ENCODE data around the gene CCDC54. TPM values are rescaled to one million over a fixed set of nuclear protein-coding genes. Genes with fewer than 3 reads are reported as not detected.
"Not testable (repeated sequence)": the region's sequence is repeated elsewhere in the genome, so short reads cannot be mapped to it uniquely, and the experiment has no call there.

Gene CCDC54
- total RNA-seq, result not detected in 2 replicates

- no peaks in the 10 kb centered on the region for H3K4me1 Mint-ChIP-seq (ENCODE audit: low read depth)
- H3K9me3 Mint-ChIP-seq, result no peaks in the 10 kb centered on the region
- no peak within 1 kb of the TSS for H3K4me3 Mint-ChIP-seq (ENCODE audit: low read depth)
- H3K36me3 Mint-ChIP-seq (ENCODE audit: low read depth), result no peaks in the 10 kb centered on the region
- intact Hi-C loops (cut with micrococcal nuclease), result no loop called here
- no peak for DNase-seq (ENCODE audit: low spot score)
- no peak within 1 kb of the TSS for H3K27ac Mint-ChIP-seq
- peaks cover 22% of the 10 kb centered on the region for H3K27me3 Mint-ChIP-seq (ENCODE audit: low read depth)
These were observed at the start of gene CCDC54 for GRCh38 chr3:107377151-107377550. Gene CCDC54, plus strand, starts transcription at chr3:107377439. Its CDS starts 149 bp downstream, at chr3:107377588.

GRCh38 chr3:107328069-107328468 lies 49.2 kb upstream of the CCDC54 start:
- no peaks in the 10 kb centered on the region for H3K36me3 Mint-ChIP-seq (ENCODE audit: low read depth)
- intact Hi-C loops (cut with micrococcal nuclease), result no loop called here
- no peak for DNase-seq (ENCODE audit: low spot score)
- no peaks in the 10 kb centered on the region for H3K27me3 Mint-ChIP-seq (ENCODE audit: low read depth)
- no peaks in the 10 kb centered on the region for H3K4me1 Mint-ChIP-seq (ENCODE audit: low read depth)
- H3K4me3 Mint-ChIP-seq (ENCODE audit: low read depth), result no peak overlapping the region
- no peaks in the 10 kb centered on the region for H3K9me3 Mint-ChIP-seq
- no peak overlapping the region for H3K27ac Mint-ChIP-seq

- intact Hi-C loops (cut with micrococcal nuclease), result no loop called here
- H3K9me3 Mint-ChIP-seq, result no peaks in the 10 kb centered on the region
- H3K36me3 Mint-ChIP-seq (ENCODE audit: low read depth), result no peaks in the 10 kb centered on the region
- no peak for DNase-seq (ENCODE audit: low spot score)
- H3K4me3 Mint-ChIP-seq (ENCODE audit: low read depth), result no peak overlapping the region
- no peaks in the 10 kb centered on the region for H3K27me3 Mint-ChIP-seq (ENCODE audit: low read depth)
- no peak overlapping the region for H3K27ac Mint-ChIP-seq
- no peaks in the 10 kb centered on the region for H3K4me1 Mint-ChIP-seq (ENCODE audit: low read depth)
These were observed 48.2 kb upstream of the CCDC54 start for GRCh38 chr3:107329088-107329487.

DNA sequence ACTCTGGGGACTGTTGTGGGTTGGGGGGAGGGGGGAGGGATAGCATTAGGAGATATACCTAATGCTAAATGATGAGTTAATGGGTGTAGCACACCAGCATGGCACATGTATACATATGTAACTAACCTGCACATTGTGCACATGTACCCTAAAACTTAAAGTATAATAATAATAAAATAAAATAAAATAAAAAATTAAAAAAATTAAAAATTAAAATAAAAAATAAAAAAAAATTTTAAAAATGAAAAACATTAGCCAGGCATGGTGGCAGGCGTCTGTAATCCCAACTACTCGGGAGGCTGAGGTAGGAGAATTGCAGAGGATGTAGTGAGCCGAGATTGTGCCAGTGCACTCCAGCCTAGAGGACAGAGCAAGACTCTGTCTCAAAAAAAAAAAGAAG lies 37.5 kb upstream of the CCDC54 start:
- intact Hi-C loops (cut with micrococcal nuclease); H3K4me1 Mint-ChIP-seq (ENCODE audit: low read depth); H3K9me3 Mint-ChIP-seq; H3K27ac Mint-ChIP-seq; H3K36me3 Mint-ChIP-seq (ENCODE audit: low read depth); H3K27me3 Mint-ChIP-seq (ENCODE audit: low read depth); DNase-seq (ENCODE audit: low spot score); H3K4me3 Mint-ChIP-seq (ENCODE audit: low read depth): not testable (repeated sequence)

- Mint-ChIP-seq H3K4me3 (ENCODE audit: low read depth) (no peak overlapping the region), H3K36me3 (ENCODE audit: low read depth) (no peaks in the 10 kb centered on the region), H3K27me3 (ENCODE audit: low read depth) (peaks cover 2% of the 10 kb centered on the region), H3K9me3 (no peaks in the 10 kb centered on the region), H3K4me1 (ENCODE audit: low read depth) (no peaks in the 10 kb centered on the region), H3K27ac (no peak overlapping the region)
- DNase-seq (ENCODE audit: low spot score), result no peak
- intact Hi-C loops (cut with micrococcal nuclease), result no loop called here
These were observed 32.5 kb upstream of the CCDC54 start for GRCh38 chr3:107344722-107345121.

- no peak overlapping the region for H3K4me3 Mint-ChIP-seq (ENCODE audit: low read depth)
- DNase-seq (ENCODE audit: low spot score), result no peak
- intact Hi-C loops (cut with micrococcal nuclease), result no loop called here
- no peaks in the 10 kb centered on the region for H3K36me3 Mint-ChIP-seq (ENCODE audit: low read depth)
- no peak overlapping the region for H3K27ac Mint-ChIP-seq
- no peaks in the 10 kb centered on the region for H3K4me1 Mint-ChIP-seq (ENCODE audit: low read depth)
- H3K9me3 Mint-ChIP-seq, result no peaks in the 10 kb centered on the region
- H3K27me3 Mint-ChIP-seq (ENCODE audit: low read depth), result peaks cover 4% of the 10 kb centered on the region
These were observed 31.3 kb upstream of the CCDC54 start for GRCh38 chr3:107345822-107346405.

DNA sequence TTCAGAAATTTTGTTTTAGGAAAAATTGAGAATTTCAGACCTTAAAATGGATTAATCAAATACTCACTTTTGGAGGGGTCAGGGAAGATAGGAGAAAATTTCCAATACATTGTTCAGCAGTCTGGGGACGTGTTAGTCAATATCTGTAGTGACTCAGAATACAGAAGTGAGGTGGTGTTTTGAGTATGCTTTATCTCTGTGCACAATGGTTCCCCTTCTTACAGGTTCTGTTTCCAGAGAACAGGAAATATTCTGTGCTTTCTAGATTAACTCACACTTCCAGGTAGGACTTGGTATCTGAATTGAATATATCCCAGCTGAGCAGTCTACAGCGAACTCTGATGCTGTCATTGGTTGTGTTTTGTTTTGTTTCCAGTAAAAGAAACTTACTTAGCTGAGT lies 30.7 kb upstream of the CCDC54 start:
- peaks cover 6% of the 10 kb centered on the region for H3K27me3 Mint-ChIP-seq (ENCODE audit: low read depth)
- no peaks in the 10 kb centered on the region for H3K36me3 Mint-ChIP-seq (ENCODE audit: low read depth)
- no peaks in the 10 kb centered on the region for H3K9me3 Mint-ChIP-seq
- DNase-seq (ENCODE audit: low spot score), result no peak
- H3K4me1 Mint-ChIP-seq (ENCODE audit: low read depth), result no peaks in the 10 kb centered on the region
- H3K27ac Mint-ChIP-seq, result no peak overlapping the region
- intact Hi-C loops (cut with micrococcal nuclease), result no loop called here
- no peak overlapping the region for H3K4me3 Mint-ChIP-seq (ENCODE audit: low read depth)

DNA sequence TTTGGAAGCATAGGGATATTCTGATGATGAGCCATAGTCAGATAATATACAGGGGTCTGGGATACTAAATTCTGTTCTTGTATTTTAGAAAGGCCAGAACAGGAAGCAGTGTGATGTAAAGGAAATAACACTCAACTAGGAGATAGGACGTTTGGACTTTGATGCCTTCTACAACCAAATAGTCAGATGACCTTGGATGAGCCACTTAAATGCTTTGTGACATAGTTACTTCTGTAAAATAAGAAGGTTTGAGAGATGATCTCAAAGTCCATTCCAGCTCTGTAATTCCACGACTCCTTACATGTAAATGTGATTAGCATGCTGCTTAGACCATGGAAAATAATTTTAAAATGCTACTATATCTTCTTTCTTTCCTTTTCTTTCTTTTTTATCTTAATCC lies 29.5 kb upstream of the CCDC54 start:
- H3K4me1 Mint-ChIP-seq (ENCODE audit: low read depth), result no peaks in the 10 kb centered on the region
- H3K36me3 Mint-ChIP-seq (ENCODE audit: low read depth), result no peaks in the 10 kb centered on the region
- no peak overlapping the region for H3K27ac Mint-ChIP-seq
- H3K9me3 Mint-ChIP-seq, result no peaks in the 10 kb centered on the region
- no peak for DNase-seq (ENCODE audit: low spot score)
- intact Hi-C loops (cut with micrococcal nuclease), result no loop called here
- H3K27me3 Mint-ChIP-seq (ENCODE audit: low read depth), result peaks cover 6% of the 10 kb centered on the region
- H3K4me3 Mint-ChIP-seq (ENCODE audit: low read depth), result no peak overlapping the region

DNA sequence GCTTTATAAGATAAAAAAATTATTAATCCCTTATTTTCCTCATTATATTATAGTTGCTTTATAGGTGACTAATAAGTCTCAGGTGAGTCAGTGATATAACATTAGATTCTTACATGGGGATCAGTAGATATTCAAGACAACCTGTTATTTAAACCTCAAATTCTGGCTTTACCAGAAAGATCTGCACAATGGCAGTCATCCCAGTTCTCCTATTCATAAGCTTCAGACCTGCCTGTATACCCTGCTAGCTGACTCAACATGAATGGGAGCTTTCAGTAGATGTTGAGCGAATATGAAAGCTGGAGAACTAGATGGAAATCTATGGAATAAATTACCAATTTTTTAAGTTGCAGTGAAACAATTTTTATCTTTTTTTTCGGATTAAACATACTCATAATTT lies 20.5 kb upstream of the CCDC54 start:
- no peaks in the 10 kb centered on the region for H3K4me1 Mint-ChIP-seq (ENCODE audit: low read depth)
- no peak overlapping the region for H3K4me3 Mint-ChIP-seq (ENCODE audit: low read depth)
- H3K9me3 Mint-ChIP-seq, result no peaks in the 10 kb centered on the region
- peaks cover 2% of the 10 kb centered on the region for H3K27me3 Mint-ChIP-seq (ENCODE audit: low read depth)
- intact Hi-C loops (cut with micrococcal nuclease), result no loop called here
- no peak overlapping the region for H3K27ac Mint-ChIP-seq
- H3K36me3 Mint-ChIP-seq (ENCODE audit: low read depth), result no peaks in the 10 kb centered on the region
- DNase-seq (ENCODE audit: low spot score), result no peak

DNA sequence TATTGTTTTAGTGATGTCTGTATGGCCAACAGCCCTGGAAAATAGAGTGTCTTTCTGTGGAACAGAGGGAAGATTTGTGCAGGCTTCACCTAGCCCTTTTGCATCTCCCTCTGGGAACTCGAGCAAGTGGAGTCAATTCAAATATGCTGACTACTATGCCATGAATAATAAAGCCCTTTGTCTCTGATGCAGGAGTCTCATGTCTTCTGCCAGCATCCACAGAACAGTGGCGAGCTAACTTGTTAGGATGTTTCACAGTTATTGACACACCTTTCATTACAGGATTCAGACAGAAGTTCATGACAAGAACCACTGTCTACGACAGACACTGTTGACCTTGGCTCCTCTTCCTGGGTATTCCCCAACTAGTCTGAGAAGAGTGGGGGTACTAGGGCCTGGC lies 15.6 kb upstream of the CCDC54 start:
- H3K4me3 Mint-ChIP-seq (ENCODE audit: low read depth), result no peak overlapping the region
- no peak for DNase-seq (ENCODE audit: low spot score)
- intact Hi-C loops (cut with micrococcal nuclease), result no loop called here

GRCh38 chr3:107365051-107365450 lies 12.2 kb upstream of the CCDC54 start:
- no peak overlapping the region for H3K4me3 Mint-ChIP-seq (ENCODE audit: low read depth)
- intact Hi-C loops (cut with micrococcal nuclease), result no loop called here
- H3K36me3 Mint-ChIP-seq (ENCODE audit: low read depth), result no peaks in the 10 kb centered on the region
- H3K27ac Mint-ChIP-seq, result no peak overlapping the region
- H3K9me3 Mint-ChIP-seq, result no peaks in the 10 kb centered on the region
- peaks cover 2% of the 10 kb centered on the region for H3K27me3 Mint-ChIP-seq (ENCODE audit: low read depth)
- H3K4me1 Mint-ChIP-seq (ENCODE audit: low read depth), result peaks cover 1% of the 10 kb centered on the region
- DNase-seq (ENCODE audit: low spot score), result no peak

More for the DNA sequence above, 15.6 kb upstream of the CCDC54 start:
- no peaks in the 10 kb centered on the region for H3K36me3 Mint-ChIP-seq (ENCODE audit: low read depth)
- no peak overlapping the region for H3K27ac Mint-ChIP-seq
- peaks cover 3% of the 10 kb centered on the region for H3K27me3 Mint-ChIP-seq (ENCODE audit: low read depth)
- H3K4me1 Mint-ChIP-seq (ENCODE audit: low read depth), result no peaks in the 10 kb centered on the region
- H3K9me3 Mint-ChIP-seq, result no peaks in the 10 kb centered on the region

DNA sequence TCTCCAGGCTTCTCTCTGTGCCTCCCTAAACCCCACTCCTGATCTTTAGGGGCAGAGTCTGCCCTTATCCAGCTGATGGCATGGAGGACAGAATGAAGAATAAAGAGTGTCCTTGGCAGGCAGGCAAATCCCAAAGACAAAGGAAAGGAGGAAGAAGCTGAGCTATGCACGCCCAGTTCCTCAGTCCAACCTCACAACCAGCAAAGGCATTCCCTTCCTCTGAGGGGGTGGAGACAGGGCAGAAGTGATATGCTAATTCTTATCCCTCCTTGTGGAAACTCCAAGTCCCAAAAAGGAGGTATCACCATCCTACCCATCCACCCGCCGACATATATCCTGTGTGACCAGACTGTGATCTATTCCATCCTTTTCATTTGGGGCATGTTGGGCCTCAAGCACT lies 10.5 kb upstream of the CCDC54 start:
- Mint-ChIP-seq H3K27me3 (ENCODE audit: low read depth) (peaks cover 5% of the 10 kb centered on the region), H3K9me3 (no peaks in the 10 kb centered on the region), H3K4me1 (ENCODE audit: low read depth) (peaks cover 1% of the 10 kb centered on the region), H3K4me3 (ENCODE audit: low read depth) (no peak overlapping the region), H3K27ac (no peak overlapping the region), H3K36me3 (ENCODE audit: low read depth) (no peaks in the 10 kb centered on the region)
- no peak for DNase-seq (ENCODE audit: low spot score)
- intact Hi-C loops (cut with micrococcal nuclease), result no loop called here

DNA sequence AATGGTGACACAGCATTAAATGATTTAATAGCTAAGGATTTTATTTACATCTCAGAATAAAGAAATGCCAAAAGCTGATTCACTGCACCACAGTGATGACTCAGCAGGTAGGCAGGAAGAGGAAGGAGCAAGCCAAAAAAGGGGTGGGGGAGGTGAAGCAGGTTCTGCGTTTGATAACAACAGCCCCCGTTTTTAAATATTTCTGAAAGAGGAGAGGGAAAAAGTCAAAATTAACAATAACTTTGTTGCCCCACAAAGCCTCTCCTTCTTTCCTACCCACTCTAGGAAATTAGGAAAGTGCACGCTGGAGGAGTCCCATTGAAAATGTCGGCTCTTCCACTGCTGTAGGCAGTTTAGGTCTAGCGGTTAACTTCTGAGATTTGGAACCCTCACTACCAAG lies 9.9 kb upstream of the CCDC54 start:
- DNase-seq (ENCODE audit: low spot score), result no peak
- no peak overlapping the region for H3K27ac Mint-ChIP-seq
- H3K9me3 Mint-ChIP-seq, result no peaks in the 10 kb centered on the region
- H3K36me3 Mint-ChIP-seq (ENCODE audit: low read depth), result no peaks in the 10 kb centered on the region
- peaks cover 1% of the 10 kb centered on the region for H3K4me1 Mint-ChIP-seq (ENCODE audit: low read depth)
- intact Hi-C loops (cut with micrococcal nuclease), result no loop called here
- peaks cover 5% of the 10 kb centered on the region for H3K27me3 Mint-ChIP-seq (ENCODE audit: low read depth)
- H3K4me3 Mint-ChIP-seq (ENCODE audit: low read depth), result no peak overlapping the region

Data from activated T-helper 2 cell treated with anti-CD3 and anti-CD28 coated beads, Interferon-gamma antibody, Interleukin-2, Interleukin-4, amounts not matched to agents 10 μg/mL and 5 μg/mL and 100 μg/mL, durations not matched to agents 14 hours and 24 hours and 36 hours (primary cell).